ENCODE measurements around the gene CDY1B.
"Not testable (repeated sequence)": the region's sequence is repeated elsewhere in the genome, so short reads cannot be mapped to it uniquely, and the experiment has no call there.

Gene CDY1B

DNA sequence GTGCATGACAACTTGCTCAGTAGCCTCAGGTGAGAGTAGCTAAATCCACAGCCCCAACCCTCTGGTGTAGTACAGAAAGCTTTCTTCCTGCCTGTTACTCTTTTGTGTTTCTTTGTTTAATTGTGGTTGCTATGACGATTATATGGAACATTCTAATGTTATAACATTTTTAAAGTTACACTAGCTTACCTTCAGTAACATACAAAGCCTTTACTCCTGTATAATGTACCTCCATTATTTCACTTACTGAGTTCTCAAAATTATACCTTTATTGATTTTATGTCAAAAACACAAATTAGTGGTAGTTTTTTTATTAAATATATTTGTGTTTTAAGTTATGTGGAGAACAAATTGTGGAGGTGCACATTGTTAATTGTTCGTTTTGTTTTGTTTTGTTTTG is at the start of gene CDY1B:
TSS of gene CDY1B (minus strand) at position 101 of the 400 bp plus-strand sequence. CDS start 331 bp downstream, outside the sequence.
- DNase-seq: not testable (repeated sequence)

GRCh38 chrY:24049525-24049924 is 1.7 kb upstream of the CDY1B start:
- DNase-seq: not testable (repeated sequence)

DNA sequence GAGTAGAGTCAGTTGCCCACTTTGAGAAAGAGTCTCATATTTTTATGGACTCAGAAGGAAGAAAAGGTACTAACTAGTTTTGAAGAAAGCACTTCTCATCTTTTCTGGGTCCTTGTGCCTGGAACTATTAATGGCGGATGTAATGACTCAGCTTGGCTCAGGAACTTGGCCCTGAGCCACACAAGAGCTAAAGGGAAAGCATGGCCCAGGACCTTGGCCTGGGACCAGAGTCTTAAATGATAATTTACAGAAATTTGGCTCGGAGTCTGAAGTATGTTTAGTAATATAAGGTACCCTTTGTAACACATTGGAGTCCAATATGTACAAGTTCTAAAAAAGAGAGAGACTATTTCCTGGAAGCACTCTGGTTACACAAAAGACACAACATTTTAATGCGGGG is 4.6 kb downstream of the CDY1B start:
- not testable (repeated sequence) for DNase-seq

DNA sequence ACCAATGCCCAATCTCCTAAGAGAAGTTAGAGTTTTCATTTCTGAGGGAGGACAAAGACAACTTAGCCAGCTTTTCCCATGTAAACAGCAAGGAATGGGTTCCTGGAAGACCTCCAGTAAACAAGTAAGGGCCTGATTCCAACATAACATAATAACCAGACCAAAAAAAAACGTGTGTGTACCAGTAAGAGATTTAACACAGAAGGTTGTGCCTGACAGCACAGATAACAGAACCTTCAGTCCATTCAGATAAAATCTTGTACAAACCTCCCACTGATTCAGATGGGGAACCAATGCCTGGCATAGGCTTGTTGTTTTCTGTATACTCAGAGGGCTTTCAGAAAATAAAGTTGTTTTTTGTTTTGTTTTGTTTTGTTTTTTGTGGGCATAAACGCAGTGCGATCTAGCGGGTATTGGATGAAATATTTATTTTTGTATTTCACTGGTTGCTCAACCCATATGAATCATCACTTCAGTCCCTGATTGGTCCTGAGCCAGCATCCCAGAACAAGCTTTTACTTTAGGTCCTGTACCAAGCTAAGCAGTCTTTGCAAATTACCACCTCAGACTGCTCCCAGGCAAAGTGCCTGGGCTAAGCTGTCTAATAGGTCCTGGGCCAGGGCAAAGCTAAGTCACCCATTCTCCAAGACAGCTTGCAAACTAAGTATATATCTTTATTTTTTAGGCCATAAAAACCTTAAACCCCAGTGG is 8.7 kb downstream of the CDY1B start:
- DNase-seq: not testable (repeated sequence)

DNA sequence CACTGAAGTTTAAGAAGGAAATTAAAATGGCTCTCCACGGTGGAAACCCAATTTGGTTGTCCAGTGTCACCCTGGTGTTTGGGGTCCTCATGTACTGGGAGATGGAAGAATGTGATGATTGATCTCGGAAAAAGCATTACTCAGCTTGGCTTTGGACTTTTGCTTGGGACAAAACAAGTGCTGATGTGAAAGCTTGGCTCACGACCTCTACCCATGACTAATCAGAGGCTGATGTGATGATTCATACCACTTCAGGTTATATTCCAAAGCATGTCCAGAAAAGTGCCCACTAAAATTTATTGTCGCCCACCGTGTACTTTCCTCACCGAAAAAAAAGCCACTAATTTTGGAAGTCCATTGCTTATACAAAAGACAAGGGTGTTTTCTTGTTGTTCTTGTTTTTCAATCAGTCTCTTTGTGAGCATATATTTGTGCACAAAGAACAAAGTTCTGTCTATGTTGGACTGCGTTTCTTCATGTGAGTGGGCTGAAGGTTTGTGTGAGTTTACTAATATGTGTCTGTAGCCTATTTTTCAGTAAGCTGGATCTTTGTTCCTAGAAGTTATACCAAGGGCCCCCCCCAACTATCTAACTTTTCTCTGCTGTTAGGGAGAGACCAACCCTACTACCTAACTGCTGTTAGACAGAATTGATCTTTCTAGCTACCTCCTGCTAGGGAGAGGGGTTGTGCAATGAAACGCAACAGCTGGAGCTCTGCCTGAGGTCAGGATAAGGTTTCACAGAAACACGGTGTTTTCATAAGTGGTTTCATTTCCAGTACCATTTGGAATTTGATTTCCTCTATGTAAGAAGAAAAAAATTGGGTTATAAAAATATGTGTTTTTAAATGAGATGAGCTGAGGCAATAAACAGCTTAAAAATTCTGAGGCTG is 21.4 kb downstream of the CDY1B start:
- DNase-seq: not testable (repeated sequence)
